ENCODE data around the gene CIDEC. TPM values are rescaled to one million over a fixed set of nuclear protein-coding genes. Genes with fewer than 3 reads are reported as not detected.
"Not testable (repeated sequence)": the region's sequence is repeated elsewhere in the genome, so short reads cannot be mapped to it uniquely, and the experiment has no call there.

CIDEC gene
- total RNA-seq, 1 experiment from 2014 or later: not detected

GRCh38 chr3:9903238-9903624 is 23.2 kb upstream of the CIDEC start:
- in situ Hi-C loops (cut with HindIII; ENCODE audit: low pct_unique_long_range_greater_than_20kb, low sequenced_read_pairs): no loop called here
- no peak for DNase-seq (ENCODE audit: low read depth)

DNA sequence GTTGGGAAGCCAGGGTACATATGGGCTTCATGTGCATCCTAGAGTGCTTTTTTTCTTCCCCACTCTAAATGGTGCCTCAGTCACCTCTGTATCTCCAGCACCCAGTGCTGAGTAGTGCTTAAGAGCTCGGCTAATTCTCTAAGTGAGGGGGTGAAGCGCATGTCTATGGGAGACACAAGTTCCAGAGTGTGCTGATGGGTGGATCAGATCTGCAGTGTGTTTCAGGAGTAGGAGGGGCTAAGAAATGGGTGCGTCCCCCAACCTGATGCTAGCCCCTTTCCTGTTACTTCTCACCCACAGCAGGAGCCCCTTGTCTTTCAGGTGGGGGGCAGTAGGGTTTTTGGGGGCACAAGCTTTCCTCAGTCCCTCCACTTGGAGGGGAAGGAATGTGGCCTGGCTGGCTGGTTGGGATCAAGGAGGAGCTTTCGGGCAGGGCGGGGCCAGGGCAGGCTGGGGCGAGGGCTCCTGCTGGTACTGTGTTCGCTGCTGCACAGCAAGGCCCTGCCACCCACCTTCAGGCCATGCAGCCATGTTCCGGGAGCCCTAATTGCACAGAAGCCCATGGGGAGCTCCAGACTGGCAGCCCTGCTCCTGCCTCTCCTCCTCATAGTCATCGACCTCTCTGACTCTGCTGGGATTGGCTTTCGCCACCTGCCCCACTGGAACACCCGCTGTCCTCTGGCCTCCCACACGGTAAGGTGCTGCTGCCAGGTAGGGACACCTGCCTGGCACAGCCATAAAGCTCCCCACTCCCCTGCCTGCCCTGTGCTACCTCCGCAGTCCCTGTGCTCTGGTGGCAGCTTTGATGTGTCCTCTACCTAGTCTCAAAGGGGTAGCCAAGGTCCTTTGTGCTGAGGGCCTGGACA is 22.6 kb upstream of the CIDEC start, which contains the start of gene IL17RE:
Gene IL17RE, plus strand, starts transcription at position 477 of the 866 bp plus-strand sequence. Its CDS starts 85 bp downstream, at position 562.
- no peak for DNase-seq (ENCODE audit: low read depth)
- in situ Hi-C loops (cut with HindIII; ENCODE audit: low pct_unique_long_range_greater_than_20kb, low sequenced_read_pairs): no loop called here

DNA sequence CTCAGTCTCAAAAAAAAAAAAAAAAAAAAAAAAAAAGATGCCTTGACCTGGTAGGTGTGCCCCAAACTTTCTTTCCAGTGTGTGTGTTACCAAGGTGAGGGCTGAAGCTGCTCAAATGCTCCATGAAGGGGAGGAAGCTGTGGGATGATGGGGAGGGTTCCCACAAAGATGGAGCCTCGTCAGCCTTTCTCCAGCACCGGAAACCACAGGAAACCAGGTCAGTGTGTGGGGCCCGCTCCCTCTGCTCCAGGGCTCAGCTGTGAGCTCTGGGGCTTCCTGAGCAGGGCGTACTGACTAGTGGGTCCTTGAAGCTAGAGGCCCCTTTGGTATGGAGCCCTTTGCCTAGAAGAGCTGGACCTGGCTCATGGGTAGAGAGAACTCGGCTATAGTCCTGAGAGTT is 21.9 kb upstream of the CIDEC start:
- in situ Hi-C loops (cut with HindIII; ENCODE audit: low pct_unique_long_range_greater_than_20kb, low sequenced_read_pairs): no loop called here
- no peak for DNase-seq (ENCODE audit: low read depth)

- in situ Hi-C loops (cut with HindIII; ENCODE audit: low pct_unique_long_range_greater_than_20kb, low sequenced_read_pairs); DNase-seq (ENCODE audit: low read depth): not testable (repeated sequence)
Observed at GRCh38 chr3:9900965-9901415, 20.9 kb upstream of the CIDEC start.

DNA sequence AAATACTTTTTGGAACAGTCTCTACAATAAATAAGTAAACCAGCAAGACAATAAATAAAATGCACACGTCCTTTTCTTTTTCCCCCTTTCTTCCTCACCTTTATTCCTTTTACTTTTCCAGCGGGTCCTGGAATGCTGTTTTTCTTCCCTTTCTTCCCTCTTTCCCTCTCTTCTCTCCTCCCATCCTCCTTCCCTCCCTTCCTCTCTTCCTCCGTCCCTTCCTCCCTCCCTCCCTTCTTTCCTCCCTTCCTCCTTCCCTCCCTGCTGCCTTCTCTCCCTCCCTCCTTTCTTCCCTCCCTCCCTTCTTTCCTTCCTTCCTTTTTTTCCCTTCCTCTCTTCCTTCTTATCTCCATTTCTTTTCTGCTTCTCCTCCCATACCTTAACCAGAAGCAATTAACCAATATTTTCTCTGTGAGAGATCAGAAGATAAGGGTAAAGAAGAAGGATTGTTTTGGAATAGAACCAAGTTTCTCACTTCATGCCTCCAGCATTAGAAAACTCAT is 19.3 kb upstream of the CIDEC start:
- in situ Hi-C loops (cut with HindIII; ENCODE audit: low pct_unique_long_range_greater_than_20kb, low sequenced_read_pairs): no loop called here
- DNase-seq (ENCODE audit: low read depth): peak; percentile 21

DNA sequence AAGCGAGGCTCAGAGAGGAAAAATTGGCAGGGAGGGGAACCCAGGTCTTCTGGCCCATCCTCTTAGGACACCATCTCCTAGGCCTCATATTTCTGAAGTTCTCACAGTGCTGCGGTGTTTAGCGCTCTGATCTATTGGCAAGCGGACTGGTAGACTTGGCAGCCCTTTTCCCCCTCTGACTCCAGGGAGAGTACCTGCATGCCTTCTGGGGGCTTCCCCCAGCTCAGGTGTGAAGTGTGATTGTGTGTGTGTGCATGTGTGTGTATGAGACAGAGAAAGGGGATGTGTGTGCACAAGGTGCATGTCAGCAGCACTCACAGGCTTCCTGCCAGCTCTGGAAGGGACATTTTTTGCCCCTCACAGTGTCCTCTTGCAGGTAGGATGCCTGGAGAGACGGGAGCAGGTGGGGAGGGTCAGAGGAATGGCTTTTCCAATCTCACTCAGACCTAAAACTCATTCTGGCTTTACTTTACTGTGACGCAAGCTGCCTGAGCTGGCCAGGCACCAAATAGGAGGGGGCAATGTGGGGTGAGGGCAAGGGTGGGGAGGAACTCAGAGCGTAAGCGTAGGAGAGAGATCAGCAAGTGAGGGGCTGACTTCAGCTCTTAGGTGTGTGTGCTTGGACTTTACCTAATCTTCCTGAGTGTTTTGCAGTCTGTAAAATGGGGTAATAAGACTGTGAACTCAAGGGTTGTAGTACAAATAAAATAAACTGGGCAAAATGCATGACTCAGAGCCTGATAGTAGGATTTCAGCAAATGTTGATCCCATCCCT is 18.6 kb upstream of the CIDEC start:
- in situ Hi-C loops (cut with HindIII; ENCODE audit: low pct_unique_long_range_greater_than_20kb, low sequenced_read_pairs): no loop called here
- no peak for DNase-seq (ENCODE audit: low read depth)

DNA sequence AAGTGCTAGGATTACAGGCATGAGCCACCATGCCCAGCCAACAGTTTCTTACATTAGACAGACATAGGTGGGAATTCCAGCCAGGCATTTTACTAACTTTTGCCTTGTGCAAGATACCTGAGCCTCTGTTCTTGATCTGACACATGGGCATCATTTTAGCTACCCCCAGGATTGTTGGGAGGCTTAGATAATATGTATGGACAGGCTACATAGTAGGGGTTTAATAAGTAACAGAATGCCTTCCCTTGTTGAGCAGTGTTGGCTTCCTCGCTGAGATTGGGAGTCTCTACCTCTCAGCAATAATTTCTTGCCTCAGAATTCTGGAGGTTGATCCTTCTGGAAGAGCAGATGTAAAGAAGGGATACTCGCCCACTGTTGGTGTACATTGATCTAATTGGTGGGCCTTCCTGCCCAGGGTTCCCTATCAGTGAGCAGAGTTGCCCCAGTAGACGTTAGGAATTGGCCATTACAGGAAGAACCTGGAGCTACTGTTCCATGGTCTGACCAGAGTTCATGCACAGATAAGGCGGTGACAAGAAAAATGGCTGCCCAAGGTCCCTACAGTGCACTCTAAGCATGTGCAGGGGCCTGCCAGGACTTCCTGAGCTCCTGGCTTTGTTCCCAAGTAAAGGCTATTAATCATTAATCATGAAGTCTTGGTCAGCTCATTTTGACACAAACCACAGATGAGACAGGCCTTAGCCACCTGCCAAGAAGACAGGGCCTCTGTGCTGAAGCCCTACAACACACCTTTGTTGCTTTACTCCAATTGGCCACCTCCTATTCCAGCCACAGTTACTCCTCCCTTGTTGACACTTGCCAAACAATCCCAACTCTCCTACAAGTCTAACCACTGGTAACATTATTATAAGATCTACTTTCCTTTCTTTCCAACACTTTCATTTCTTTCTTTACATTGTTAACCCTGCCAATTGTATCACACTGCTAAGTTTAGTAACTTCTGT is 17.6 kb upstream of the CIDEC start:
- in situ Hi-C loops (cut with HindIII; ENCODE audit: low pct_unique_long_range_greater_than_20kb, low sequenced_read_pairs): no loop called here
- DNase-seq (ENCODE audit: low read depth): peak; percentile 87

- DNase-seq (ENCODE audit: low read depth): peak; percentile 39
- in situ Hi-C loops (cut with HindIII; ENCODE audit: low pct_unique_long_range_greater_than_20kb, low sequenced_read_pairs): not testable (repeated sequence)
Observed at GRCh38 chr3:9896755-9897407, 16.8 kb upstream of the CIDEC start.

GRCh38 chr3:9895715-9896114 is 15.7 kb upstream of the CIDEC start:
- DNase-seq (ENCODE audit: low read depth); in situ Hi-C loops (cut with HindIII; ENCODE audit: low pct_unique_long_range_greater_than_20kb, low sequenced_read_pairs): not testable (repeated sequence)

GRCh38 chr3:9893739-9894138 is 13.7 kb upstream of the CIDEC start:
- no peak for DNase-seq (ENCODE audit: low read depth)
- in situ Hi-C loops (cut with HindIII; ENCODE audit: low pct_unique_long_range_greater_than_20kb, low sequenced_read_pairs): no loop called here

- in situ Hi-C loops (cut with HindIII; ENCODE audit: low pct_unique_long_range_greater_than_20kb, low sequenced_read_pairs): no loop called here
- DNase-seq (ENCODE audit: low read depth): no peak
Observed at GRCh38 chr3:9891072-9891622, 11.1 kb upstream of the CIDEC start.

GRCh38 chr3:9890249-9891071 is 10.4 kb upstream of the CIDEC start, which contains the start of gene JAGN1:
JAGN1 (plus strand) TSS chr3:9890610; CDS start chr3:9890723, 113 bp downstream.
- in situ Hi-C loops (cut with HindIII; ENCODE audit: low pct_unique_long_range_greater_than_20kb, low sequenced_read_pairs): no loop called here
- peak; percentile 79 for DNase-seq (ENCODE audit: low read depth)

DNA sequence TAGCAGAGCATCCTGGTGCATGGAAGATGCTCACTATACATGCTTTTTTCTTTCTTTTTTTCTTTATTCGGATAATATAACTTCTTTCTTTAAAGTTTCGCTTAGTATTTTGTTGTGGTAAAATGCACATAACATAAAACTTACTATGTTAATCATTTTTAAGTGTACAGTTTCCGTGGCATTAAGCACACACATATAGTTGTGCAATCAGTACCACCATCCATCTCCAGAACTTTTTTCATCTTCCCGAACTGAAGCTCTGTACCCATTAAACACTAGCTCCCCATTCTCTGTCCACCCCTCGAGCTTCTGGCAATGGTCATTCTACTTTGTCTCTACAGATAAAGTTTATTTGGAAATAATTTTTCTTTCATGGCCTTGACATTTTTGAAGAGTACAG is 9.4 kb upstream of the CIDEC start:
- DNase-seq (ENCODE audit: low read depth): no peak
- in situ Hi-C loops (cut with HindIII; ENCODE audit: low pct_unique_long_range_greater_than_20kb, low sequenced_read_pairs): no loop called here

- DNase-seq (ENCODE audit: low read depth): no peak
- in situ Hi-C loops (cut with HindIII; ENCODE audit: low pct_unique_long_range_greater_than_20kb, low sequenced_read_pairs): no loop called here
Observed at GRCh38 chr3:9888540-9888939, 8.5 kb upstream of the CIDEC start.

DNA sequence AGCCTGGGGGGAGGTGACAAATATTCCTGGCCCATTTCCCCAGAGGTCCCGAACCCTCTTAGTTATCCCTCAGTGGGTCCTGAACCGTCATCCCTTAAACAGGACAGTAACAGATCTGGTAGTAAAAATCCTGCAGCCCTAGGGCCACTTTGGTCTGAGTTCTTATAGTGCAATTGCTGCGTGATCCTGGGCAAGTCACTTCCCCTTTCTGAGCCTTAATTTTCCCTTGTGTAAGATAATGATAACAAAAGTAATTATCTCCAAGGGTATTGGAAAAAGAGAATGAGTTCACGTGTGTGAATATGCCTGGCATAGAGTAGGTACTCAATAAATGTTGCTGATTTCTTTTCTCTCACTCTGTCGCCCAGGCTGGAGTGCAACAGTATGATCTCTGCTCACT is 7.4 kb upstream of the CIDEC start:
- in situ Hi-C loops (cut with HindIII; ENCODE audit: low pct_unique_long_range_greater_than_20kb, low sequenced_read_pairs): no loop called here
- DNase-seq (ENCODE audit: low read depth): no peak

DNA sequence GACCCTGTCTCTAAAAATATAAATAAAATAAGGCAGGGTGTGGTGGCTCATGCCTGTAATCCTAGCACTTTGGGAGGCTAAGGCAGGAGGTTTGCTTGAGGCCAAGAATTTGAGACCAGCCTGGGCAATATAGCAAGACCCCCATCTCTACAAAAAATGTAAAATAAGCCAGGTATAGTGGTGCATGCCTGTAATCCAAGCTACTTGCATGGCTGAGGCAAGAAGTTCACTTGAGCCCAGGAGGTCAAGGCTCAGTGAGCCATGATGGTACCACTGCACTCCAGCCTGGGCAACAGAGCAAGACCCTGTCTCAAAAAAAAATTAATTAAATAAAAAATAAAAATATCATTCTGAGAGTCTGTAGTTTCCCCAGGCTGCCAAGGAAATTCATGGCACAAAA is 6.3 kb upstream of the CIDEC start:
- in situ Hi-C loops (cut with HindIII; ENCODE audit: low pct_unique_long_range_greater_than_20kb, low sequenced_read_pairs): no loop called here

More for the DNA sequence above, 6.3 kb upstream of the CIDEC start:
- DNase-seq (ENCODE audit: low read depth): no peak
